GM12875 (cell line): ENCODE measurements around the gene ITGA11.

ENCODE experiments used
- H3K4me3 ChIP-seq: one replicate; pipeline ENCODE4 v1.5.1; 2011; ENCODE audit warnings: low read depth, low read length, control low read depth
- TF ChIP-seq, protein P1 (sequence below): IDR thresholded peaks from 2 replicates; pipeline ENCODE4 v1.5.1; 2011; ENCODE audit warnings: low read depth, mild to moderate bottlenecking, control low read depth, inconsistent platforms, low read length, moderate library complexity, borderline replicate concordance; ENCODE audit not compliant: insufficient read depth

The ITGA11 gene

DNA sequence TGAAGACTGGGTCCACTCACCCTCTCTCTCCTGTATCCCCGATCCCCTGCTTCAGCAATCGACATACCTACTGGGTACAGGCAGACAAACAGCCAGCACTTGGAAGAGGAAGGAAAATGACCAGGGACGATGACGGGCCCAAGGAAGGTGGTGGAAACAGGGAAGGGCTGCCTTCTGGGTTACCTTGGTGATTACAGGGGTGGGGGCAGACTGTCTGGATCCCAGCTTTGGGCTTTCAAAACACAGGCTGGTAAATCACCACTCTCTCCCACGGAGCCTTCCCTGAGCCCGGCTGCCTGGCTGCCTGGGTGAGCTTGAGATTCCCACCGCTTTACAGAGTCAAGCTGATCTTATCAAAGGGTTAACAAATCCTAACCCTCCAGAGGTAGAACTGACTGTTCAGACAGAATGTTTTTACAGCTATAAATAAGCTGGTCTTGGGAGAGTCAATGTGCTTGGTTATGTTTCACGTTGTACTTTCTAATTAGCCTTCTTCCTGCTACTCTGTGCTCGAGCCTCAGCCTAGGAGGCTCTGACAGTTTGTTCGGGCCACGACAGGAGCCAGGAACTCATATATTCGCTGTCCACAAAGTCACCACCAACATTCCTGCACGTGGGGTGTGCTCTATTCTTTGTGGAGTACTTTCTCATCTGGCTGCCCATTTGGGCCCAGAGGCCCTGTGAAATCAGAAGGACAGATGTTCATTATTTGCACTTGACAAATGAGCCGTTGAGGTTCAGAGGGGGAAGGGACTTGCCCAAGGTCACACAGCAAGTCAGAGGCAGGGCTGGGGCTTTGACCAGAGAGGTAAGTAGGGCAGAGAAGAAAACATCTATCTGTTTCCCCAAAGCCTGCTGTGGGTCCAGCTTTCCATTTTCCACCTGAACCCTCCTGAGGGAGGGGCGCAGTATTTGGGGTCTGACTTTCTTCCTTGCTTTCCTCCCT lies 91.0 kb downstream of the ITGA11 start:
- no peak overlapping the region for H3K4me3 ChIP-seq
- TF ChIP-seq, protein P1, sequence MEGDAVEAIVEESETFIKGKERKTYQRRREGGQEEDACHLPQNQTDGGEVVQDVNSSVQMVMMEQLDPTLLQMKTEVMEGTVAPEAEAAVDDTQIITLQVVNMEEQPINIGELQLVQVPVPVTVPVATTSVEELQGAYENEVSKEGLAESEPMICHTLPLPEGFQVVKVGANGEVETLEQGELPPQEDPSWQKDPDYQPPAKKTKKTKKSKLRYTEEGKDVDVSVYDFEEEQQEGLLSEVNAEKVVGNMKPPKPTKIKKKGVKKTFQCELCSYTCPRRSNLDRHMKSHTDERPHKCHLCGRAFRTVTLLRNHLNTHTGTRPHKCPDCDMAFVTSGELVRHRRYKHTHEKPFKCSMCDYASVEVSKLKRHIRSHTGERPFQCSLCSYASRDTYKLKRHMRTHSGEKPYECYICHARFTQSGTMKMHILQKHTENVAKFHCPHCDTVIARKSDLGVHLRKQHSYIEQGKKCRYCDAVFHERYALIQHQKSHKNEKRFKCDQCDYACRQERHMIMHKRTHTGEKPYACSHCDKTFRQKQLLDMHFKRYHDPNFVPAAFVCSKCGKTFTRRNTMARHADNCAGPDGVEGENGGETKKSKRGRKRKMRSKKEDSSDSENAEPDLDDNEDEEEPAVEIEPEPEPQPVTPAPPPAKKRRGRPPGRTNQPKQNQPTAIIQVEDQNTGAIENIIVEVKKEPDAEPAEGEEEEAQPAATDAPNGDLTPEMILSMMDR: no peak

DNA sequence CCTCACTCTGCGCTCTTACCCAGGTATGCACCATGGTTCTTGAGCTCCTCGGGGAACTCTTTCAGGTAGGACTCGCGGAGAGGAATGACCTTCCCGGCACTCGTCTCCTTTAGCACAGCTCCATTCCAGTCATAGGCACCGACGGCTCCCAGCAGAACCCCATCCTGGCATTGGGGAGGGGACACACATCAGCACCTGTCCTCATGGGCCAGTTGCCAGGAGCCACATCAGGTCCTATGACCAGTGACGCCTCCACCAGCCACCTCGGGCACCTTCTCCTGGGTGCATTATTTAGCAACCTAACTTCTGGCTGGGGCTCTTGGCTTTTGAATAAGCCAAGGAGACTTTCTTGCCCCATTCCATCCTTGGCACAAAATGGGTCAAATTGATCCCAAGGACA lies 92.5 kb downstream of the ITGA11 start:
- no peak overlapping the region for H3K4me3 ChIP-seq
- TF ChIP-seq, protein P1: no peak

DNA sequence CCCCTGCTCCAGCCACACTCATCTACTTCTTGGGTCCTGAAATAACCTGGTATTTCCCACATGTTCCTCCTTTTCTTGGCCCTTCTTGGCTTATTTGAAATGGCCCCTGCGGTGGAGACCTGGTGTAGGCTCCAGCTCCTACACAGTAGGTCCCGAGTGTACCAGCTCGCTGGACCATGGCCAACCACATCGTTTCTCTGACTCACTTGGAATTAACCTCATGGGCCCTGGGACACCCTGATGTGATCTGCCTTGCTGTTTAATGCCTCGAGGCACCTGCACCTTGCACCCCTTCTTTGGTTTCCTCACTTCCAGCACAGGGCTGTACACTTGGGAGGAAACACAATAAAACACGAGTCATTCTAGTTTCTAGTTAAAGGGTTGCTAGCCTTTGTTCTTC lies 94.1 kb downstream of the ITGA11 start:
- TF ChIP-seq, protein P1: no peak
- no peak overlapping the region for H3K4me3 ChIP-seq

DNA sequence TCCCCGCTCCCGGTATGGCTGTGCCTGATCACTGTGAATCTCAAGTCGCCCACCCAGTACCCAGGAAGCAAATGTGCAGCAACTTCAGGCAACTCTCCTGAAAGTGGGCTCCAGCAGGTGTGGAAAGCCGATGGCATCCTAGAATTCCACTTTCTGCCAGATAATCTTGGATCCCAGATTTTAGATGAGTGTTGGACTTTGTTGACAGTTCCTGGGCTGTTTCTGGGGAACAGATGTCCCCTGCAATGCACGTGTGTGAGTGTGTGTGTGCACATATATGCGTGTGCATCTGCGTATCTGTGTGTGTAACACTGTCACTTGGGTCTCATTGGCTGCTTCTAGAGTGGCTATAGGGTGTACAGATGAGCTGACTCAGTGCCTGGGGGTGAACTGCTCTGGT lies 95.4 kb downstream of the ITGA11 start:
- H3K4me3 ChIP-seq: no peak overlapping the region
- TF ChIP-seq, protein P1: no peak

DNA sequence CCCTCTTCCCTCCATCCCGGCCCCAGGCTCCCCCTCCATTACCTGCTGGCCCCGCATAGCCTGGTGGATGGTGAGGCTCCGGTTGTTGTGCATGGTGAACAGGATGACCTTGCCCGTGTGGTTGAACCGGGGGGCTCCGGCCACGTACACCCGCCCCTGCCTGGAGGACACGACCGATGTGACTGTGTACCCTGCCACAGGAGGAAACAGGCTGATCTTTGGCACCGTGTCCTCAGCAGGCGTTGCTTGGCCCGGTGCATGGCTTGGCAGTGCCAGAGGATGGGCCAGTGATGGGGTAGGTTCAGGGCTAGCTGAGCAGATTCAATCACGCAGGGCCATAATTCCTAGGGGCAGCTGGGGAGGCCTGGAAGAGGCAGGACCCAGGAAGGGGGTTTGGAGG lies 96.3 kb downstream of the ITGA11 start:
- no peak overlapping the region for H3K4me3 ChIP-seq

DNA sequence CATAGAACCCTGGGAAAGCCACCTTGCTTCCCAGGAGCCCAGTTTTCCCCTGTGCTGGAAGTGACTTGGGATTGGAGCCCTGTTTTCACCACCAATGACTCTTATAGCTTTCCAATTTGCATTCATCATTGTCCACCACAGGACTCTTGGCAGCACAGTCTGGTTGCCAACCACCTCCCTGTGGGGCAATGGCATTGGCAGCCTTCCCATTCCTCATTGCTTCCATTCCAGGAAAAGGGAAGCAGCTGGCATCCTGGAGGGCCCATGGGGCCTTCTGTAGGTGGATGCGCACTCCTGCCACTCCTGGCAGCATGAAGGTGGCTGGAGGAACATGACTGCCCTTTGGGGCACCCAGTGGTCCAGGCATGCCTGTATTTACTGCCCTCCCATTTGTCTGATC lies 96.7 kb downstream of the ITGA11 start:
- H3K4me3 ChIP-seq: no peak overlapping the region
- TF ChIP-seq, protein P1: no peak

More for the DNA sequence above, 96.3 kb downstream of the ITGA11 start:
- TF ChIP-seq, protein P1: no peak

DNA sequence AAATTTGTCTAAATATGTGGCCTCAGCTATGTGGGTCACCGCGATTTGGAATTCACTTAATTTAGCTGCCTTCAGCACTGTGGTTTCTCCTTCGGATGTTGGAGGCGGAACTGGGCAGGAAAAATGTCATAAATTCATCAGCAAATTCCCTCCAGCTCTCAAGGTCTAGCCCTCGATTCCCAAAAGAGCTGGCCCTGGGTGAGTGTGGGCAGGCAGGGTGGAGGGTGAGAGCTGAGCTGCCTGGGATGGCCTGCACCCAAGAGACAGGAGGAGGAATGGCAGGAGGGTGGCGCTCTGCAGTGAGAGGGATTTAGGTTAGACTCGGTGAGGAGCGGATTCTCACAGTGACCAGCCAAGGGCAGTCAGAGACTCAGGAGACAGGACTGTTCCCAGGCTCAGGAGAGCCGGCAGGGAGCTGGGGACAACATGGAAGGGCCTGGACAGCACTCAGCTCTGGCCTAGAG lies 97.3 kb downstream of the ITGA11 start:
- TF ChIP-seq, protein P1: no peak
- no peak overlapping the region for H3K4me3 ChIP-seq
